ENCODE data around the gene CCL1.

GRCh38 chr17:34378664-34379101 is 15.7 kb upstream of the CCL1 start:
- peak; percentile 28 for TF ChIP-seq CTCF (IDR thresholded peaks at IDR 0.05; ENCODE audit: low read depth, low read length, poor library complexity, severe bottlenecking)
- no peak for TF ChIP-seq EZH2phosphoT487 (IDR thresholded peaks at IDR 0.05; ENCODE audit: borderline replicate concordance, low read length)
